HG02884 (cell line): Measurements from ENCODE around the gene SPARCL1.
"Not testable (repeated sequence)": the region's sequence is repeated elsewhere in the genome, so short reads cannot be mapped to it uniquely, and the experiment has no call there.

ENCODE experiments used
- ATAC-seq: cut with Tn5 transposase; IDR thresholded peaks from one replicate; pipeline ENCODE4 v1.9.1; 2021; ENCODE audit warnings: mild to moderate bottlenecking, moderate library complexity; ENCODE audit not compliant: unreplicated experiment

SPARCL1 gene

GRCh38 chr4:87529187-87529586 is at the start of gene SPARCL1:
SPARCL1 (minus strand) TSS chr4:87529376; CDS start chr4:87499574, 29,802 bp downstream.
- ATAC-seq: no peak

- ATAC-seq: no peak
Measured at GRCh38 chr4:87575983-87576382, 46.8 kb upstream of the SPARCL1 start.

GRCh38 chr4:87575408-87575807 is 46.2 kb upstream of the SPARCL1 start:
- ATAC-seq: no peak

DNA sequence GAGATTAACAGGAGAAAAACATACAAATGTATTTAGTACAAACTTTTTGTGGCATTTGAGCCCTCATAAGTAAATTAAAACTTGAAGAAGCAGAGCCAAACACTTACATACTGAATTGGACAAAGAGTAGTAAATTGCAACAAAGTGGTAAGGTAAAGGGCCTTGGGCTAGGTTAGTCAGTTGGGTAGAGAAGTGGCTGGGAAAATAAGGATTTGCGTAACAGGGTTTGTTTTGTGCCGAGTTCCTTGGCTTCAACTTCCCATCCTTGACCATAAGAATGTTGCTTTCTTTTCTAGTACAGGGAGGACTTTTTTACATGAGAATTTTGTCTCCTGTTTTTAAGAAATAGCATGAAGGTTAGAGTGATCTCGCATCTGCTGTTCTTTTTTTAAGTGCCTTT is 45.8 kb upstream of the SPARCL1 start:
- no peak for ATAC-seq

DNA sequence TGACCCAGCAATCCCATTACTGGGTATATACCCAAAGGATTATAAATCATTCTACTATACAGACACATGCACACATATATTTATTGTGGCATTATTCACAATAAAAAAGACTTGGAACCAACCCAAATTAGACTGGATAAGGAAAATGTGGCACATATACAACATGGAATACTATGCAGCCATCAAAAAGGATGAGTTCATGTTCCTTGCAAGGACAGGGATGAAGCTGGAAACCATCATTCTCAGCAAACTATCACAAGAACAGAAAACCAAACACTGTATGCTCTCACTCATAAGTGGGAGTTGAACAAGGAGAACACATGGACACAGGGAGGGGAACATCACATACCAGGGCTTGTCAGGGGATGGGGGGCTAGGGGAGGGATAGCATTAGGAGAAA is 45.2 kb upstream of the SPARCL1 start:
- not testable (repeated sequence) for ATAC-seq

- no peak for ATAC-seq
Measured at GRCh38 chr4:87570290-87570805, 41.2 kb upstream of the SPARCL1 start.

- no peak for ATAC-seq
Measured at GRCh38 chr4:87567191-87567590, 38.0 kb upstream of the SPARCL1 start.

- ATAC-seq: no peak
Measured at GRCh38 chr4:87566276-87566675, 37.1 kb upstream of the SPARCL1 start.

DNA sequence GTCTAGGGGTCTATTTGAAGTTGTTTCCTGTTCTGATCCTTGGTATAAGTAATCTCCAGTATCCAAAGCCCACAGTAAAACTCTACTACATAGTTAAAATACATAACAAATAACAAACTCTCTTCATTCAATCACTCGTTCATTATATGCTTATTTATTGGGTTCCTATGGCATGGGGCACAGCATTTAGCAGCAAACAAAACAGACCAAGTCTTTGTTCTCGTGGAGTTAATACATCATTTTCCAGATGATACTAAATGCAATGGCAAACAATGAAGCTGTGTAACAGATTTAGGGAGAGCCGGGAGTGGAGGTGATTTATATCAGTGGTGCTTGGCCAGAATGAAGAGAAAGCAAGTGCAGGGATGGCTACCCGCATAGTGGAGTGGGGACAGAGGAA is 36.6 kb upstream of the SPARCL1 start:
- no peak for ATAC-seq

DNA sequence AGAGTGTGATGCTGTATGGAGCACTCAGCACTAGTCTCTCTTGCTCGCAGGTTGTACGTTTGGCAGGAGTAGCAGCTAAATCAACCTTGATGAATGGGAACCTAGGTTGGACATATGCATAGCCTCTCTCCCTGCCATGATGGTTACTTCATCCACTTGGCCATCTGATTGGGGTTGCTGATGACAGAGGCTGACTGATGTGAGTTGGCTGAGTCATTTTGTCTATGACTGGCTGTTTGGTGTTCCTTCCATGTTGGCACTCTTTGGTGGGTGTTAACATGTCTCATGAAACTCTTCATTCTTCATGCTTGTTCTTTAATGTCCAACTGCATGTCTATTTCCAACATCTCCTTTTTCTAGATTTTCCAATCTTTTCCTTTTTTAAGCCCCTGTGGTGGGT is 31.6 kb upstream of the SPARCL1 start:
- ATAC-seq: no peak

- ATAC-seq: peak; percentile 93
Measured at GRCh38 chr4:87559090-87559837, 30.1 kb upstream of the SPARCL1 start.

DNA sequence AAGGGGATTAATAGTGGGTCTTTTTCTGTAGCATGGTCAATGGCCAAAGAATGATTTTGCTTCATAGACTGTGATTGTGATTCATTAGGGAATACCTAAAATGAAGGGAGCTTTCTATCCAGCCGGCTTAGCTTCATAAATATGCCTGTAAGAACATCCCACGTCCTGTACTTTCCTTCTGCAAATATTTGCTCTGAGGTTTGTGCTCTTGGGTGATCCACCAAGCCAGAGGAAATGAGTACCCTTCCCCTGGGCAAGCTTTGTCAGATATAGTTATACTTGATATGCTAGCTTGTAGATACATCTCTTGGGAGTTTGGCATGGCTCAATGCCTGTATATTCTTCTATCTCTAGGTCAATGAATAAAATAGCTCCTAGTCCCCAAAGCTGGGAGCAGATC is 28.2 kb upstream of the SPARCL1 start:
- ATAC-seq: no peak

GRCh38 chr4:87555773-87556619 is 26.8 kb upstream of the SPARCL1 start:
- no peak for ATAC-seq

- ATAC-seq: no peak
Measured at GRCh38 chr4:87553182-87553581, 24.0 kb upstream of the SPARCL1 start.

DNA sequence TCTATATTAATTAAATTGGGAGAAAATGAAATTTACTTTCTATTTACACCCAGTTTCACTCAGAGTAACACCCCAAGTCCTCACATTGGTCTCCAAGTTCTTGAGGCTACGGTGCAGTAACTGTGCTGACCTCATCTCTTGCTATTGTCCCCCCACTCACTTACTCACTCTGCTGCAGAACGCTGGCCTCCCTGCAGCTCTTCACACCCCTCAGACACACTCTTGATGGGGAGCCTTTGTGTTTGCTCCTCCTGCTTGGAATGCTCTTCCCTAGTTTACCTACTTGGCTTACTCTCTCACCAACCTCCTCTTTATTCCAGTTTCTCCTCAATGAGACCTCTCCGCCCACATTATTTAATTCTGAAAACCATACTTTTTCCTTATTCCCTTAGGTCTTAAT is 22.2 kb upstream of the SPARCL1 start:
- no peak for ATAC-seq

DNA sequence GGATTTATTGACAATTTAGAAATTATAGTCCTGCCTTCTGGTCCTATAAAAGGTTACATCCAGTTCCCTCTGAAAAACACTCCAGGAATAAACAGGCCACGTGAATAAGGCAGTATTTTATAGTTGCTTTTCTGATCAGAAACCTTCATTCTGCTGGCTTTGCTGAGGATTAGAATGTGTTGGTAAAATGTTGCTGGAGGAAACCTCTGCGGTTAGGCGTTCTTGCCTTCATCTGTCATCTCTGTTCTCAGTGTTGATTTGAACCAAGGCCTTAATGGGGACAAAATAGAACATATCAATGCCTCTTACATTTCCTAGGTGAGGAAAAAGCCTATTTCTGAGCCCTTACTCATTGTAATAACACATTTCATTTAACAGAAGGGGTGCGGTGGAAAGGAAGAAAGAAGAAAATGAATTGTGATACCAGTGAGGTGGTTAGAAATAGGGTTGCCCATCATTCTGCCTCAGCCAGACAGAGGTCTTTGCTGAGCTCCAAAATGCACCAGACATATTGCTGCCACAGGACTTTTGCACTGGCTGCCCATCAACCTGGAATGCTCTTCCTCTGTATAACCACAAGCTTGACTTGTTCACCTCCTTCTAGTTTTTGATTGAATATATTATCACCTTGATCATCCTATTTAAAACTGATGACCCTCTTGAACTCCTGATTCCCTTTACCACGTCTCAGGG is 18.0 kb upstream of the SPARCL1 start:
- no peak for ATAC-seq

DNA sequence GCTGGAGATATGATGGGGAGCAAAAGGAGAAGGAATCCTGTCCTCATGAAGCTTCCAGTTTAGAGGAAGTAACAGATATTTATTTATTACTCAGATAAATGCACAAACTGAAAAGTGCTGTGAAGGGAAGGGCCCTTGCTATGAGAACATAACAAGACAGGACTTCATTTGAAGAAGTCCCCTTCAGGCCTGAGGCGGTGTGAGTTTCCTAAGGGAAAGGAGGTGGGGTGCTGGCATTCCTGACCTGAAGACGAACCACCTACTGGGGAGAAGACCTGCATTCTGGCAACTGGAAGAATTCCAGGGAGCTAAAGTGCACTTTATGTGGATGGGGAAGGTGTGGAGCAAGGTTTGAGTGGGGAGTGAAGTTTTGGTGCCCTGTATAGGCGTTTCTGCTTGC is 15.9 kb upstream of the SPARCL1 start:
- ATAC-seq: no peak

DNA sequence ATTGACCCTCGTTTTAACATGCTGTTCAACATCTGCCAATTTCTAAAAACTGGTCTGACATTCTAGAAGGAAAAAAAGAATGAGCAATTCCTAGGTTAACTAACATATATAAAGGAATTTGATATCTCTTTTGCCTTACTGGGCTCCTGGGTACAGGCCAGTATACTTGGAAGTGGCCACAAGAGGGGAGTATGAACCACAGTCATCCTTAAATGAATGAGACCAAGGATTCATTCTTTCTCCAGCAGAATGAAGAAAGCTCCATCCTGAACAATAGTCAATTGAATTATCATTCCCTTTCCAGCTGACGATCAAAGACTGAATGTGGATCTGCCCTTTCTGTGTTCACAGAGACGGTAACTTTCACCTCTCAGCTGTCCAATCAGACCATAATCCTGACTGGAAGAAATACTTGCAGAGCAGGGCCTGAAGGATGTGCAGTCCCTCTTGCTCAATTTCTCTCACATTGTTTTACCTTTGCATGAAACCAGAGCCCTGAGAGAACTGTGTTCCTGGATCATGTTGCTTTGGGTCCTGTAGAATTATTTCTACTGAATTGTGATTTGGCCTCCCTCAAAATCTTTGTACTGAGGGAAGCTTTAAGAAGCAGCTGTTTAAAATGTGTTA is 14.8 kb upstream of the SPARCL1 start:
- ATAC-seq: no peak

DNA sequence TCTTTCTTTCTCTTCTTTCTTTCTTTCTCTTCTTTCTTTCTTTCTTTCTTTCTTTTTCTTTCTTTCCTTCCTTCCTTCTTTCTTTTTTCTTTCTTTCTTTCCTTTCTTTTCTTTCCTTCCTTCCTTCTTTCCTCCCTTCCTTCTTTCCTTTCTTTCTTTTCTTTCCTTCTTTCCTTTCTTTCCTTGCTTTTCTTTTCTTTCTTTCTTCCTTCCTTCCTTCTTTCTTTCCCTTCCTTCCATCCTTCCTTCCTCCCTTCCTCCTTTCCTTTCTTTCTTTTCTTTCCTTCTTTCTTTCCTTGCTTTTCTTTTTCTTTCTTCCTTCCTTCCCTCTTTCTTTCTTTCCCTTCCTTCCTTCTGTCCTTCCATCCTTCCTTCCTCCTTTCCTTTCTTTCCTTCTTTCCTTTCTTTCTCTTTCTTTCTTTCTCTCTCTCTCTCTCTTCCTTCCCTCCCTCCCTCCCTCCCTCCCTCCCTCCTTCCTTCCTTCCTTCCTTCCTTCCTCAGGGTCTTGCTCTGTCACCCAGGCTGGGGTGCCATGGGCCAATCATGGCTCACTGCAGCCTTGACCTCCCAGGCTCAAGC is 13.6 kb upstream of the SPARCL1 start:
- no peak for ATAC-seq

- ATAC-seq: no peak
Measured at GRCh38 chr4:87541956-87542709, 13.0 kb upstream of the SPARCL1 start.
